Mucosa of descending colon (tissue), 3 donors: Measurements from ENCODE around the gene TSR1. TPM values are rescaled to one million over a fixed set of nuclear protein-coding genes. Genes with fewer than 3 reads are reported as not detected.
A peak's percentile ranks its signal among the peaks of the same experiment; 100 is the strongest.

Experiments used
- ATAC-seq: fragments of 200-7000 bp; cut with Tn5 transposase; one replicate; pipeline ENCODE4 v1.9.1; 2020; ENCODE audit warnings: mild to moderate bottlenecking, moderate library complexity
- DNase-seq, 3 donors: peaks; one replicate each; pipeline ENCODE4 v3.0.0-alpha.2; 2020
- H3K36me3 ChIP-seq: fragments of 200-600 bp; one replicate; pipeline ENCODE4 v1.8.0; 2021; ENCODE audit warnings: low read depth, mild to moderate bottlenecking
- H3K4me1 ChIP-seq: fragments of 200-600 bp; one replicate; pipeline ENCODE4 v1.8.0; 2021; ENCODE audit warnings: low read depth, mild to moderate bottlenecking
- H3K4me3 ChIP-seq: fragments of 200-600 bp; one replicate; pipeline ENCODE4 v1.8.0; 2021; ENCODE audit warnings: mild to moderate bottlenecking
- H3K9me3 ChIP-seq: fragments of 200-600 bp; one replicate; pipeline ENCODE4 v1.8.0; 2021; ENCODE audit warnings: mild to moderate bottlenecking
- intact Hi-C, 2 donors: fragments of 100-400 bp; cut with DNase I in 1 of 2; cut with micrococcal nuclease in 1 of 2; formaldehyde crosslinking; loops; one replicate each; pipeline versions ENCODE4 v1.11.0 to v1.11.1; 2022; cut with DNase I, micrococcal nuclease
- total RNA-seq, 3 donors: library from RNA; stranded (reverse); fragmentation: NEBNext Ultra II Directional in 2 of 3; extraction: Animal tissue kit (Norgen Biotek cat#: 25700) in 2 of 3; gene quantifications; one replicate each; pipeline versions ENCODE4 v1.2.1 to v1.2.4, GENCODE V29; 2021 to 2023
- TF ChIP-seq, protein P1 (sequence below): fragments of 200-600 bp; IDR thresholded peaks from one replicate; pipeline ENCODE4 v1.8.0; 2022; ENCODE audit warnings: antibody characterized with exemption, mild to moderate bottlenecking
- donor health status: DM: no; HTN: no; CAD: no; lungs with moderate emphysema.
- donor health status: DM: no; HTN: no; CAD: no.
- donor health status: DM: no; HTN: yes; CAD: no.

TSR1 gene
- total RNA-seq, 3 donors from 2014 or later: 13.6 to 23.4 (median 15.4) TPM

- Histone ChIP-seq H3K36me3 (no peaks in the 10 kb centered on the region), H3K4me3 (no peak overlapping the region), H3K4me1 (no peaks in the 10 kb centered on the region), H3K9me3 (no peaks in the 10 kb centered on the region)
- no peak for DNase-seq
- ATAC-seq: no peak
- TF ChIP-seq, protein P1, sequence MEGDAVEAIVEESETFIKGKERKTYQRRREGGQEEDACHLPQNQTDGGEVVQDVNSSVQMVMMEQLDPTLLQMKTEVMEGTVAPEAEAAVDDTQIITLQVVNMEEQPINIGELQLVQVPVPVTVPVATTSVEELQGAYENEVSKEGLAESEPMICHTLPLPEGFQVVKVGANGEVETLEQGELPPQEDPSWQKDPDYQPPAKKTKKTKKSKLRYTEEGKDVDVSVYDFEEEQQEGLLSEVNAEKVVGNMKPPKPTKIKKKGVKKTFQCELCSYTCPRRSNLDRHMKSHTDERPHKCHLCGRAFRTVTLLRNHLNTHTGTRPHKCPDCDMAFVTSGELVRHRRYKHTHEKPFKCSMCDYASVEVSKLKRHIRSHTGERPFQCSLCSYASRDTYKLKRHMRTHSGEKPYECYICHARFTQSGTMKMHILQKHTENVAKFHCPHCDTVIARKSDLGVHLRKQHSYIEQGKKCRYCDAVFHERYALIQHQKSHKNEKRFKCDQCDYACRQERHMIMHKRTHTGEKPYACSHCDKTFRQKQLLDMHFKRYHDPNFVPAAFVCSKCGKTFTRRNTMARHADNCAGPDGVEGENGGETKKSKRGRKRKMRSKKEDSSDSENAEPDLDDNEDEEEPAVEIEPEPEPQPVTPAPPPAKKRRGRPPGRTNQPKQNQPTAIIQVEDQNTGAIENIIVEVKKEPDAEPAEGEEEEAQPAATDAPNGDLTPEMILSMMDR: no peak
- intact Hi-C loops: no loop called here
These were observed 21.0 kb upstream of the TSR1 start for GRCh38 chr17:2357237-2357636.

DNA sequence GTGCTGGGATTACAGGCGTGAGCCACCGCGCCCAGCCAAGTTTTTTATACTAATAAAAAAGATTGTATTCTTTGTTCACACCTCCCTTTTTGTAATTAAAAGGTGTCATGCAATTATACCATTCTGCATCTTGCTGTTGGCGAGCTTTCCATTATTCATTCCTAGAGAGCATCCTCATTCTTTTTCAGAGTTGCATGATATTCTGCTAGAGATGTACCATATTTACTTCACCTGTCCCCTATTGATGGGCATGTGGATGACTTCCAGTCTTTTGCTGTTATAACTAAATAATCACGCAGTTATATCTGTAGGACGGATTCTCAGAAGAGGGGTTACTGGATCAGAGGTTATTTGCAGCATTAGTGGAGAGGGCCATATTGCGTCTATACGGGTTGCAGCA is 18.1 kb upstream of the TSR1 start:
- Histone ChIP-seq H3K9me3 (no peaks in the 10 kb centered on the region), H3K4me1 (no peaks in the 10 kb centered on the region), H3K4me3 (no peak overlapping the region), H3K36me3 (no peaks in the 10 kb centered on the region)
- TF ChIP-seq, protein P1: no peak
- ATAC-seq (no peak), DNase-seq (no peak)
- intact Hi-C loops: no loop called here

DNA sequence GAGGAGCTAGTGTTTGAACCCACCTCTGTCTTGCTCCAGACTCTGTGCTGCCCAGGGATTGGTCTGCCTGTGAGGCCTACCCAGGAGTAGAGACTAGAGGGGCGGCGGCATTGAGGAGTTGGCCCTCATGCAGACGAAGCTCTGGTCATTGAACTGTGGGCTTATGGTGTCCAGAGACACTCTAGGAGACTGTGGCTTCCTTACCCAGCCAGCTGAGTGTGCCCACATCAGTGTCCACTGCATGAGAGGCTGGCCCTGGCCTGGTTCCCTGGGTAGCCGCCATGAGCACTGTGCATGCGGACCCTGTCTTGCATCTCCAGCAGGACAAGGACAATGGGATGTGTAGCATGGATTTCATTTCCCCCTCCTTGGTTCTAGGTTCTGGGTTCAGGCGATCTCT is 15.0 kb upstream of the TSR1 start:
- intact Hi-C loops: no loop called here
- Histone ChIP-seq H3K4me3 (no peak overlapping the region), H3K9me3 (no peaks in the 10 kb centered on the region), H3K36me3 (no peaks in the 10 kb centered on the region), H3K4me1 (no peaks in the 10 kb centered on the region)
- ATAC-seq (no peak), DNase-seq (no peak)
- TF ChIP-seq, protein P1: no peak

GRCh38 chr17:2347805-2348685 is 11.8 kb upstream of the TSR1 start:
- no peak overlapping the region for H3K4me3 ChIP-seq
- intact Hi-C loops: no loop called here
- peak; percentile 38 to 66 (median 48) for DNase-seq
- H3K36me3 ChIP-seq: no peaks in the 10 kb centered on the region
- peak; percentile 79 for ATAC-seq
- TF ChIP-seq, protein P1: no peak
- H3K4me1 ChIP-seq: no peaks in the 10 kb centered on the region
- no peaks in the 10 kb centered on the region for H3K9me3 ChIP-seq

- no peaks in the 10 kb centered on the region for H3K36me3 ChIP-seq
- TF ChIP-seq, protein P1: no peak
- H3K4me1 ChIP-seq: no peaks in the 10 kb centered on the region
- intact Hi-C loops: no loop called here
- H3K4me3 ChIP-seq: no peak overlapping the region
- ATAC-seq (no peak), DNase-seq (peak in 1 of 3 donors; percentile 18)
- H3K9me3 ChIP-seq: no peaks in the 10 kb centered on the region
These were observed 10.2 kb upstream of the TSR1 start for GRCh38 chr17:2346475-2346874.
